HuH-7.5 (cell line): Measurements from ENCODE around the gene TDO2.
"Not testable (repeated sequence)": the region's sequence is repeated elsewhere in the genome, so short reads cannot be mapped to it uniquely, and the experiment has no call there.

Experiments used
- DNase-seq: peaks from one replicate; pipeline ENCODE4 v3.0.0; 2011; ENCODE audit warnings: low spot score

The TDO2 gene

GRCh38 chr4:155908187-155909139 lies 5.0 kb downstream of the TDO2 start:
- no peak for DNase-seq

DNA sequence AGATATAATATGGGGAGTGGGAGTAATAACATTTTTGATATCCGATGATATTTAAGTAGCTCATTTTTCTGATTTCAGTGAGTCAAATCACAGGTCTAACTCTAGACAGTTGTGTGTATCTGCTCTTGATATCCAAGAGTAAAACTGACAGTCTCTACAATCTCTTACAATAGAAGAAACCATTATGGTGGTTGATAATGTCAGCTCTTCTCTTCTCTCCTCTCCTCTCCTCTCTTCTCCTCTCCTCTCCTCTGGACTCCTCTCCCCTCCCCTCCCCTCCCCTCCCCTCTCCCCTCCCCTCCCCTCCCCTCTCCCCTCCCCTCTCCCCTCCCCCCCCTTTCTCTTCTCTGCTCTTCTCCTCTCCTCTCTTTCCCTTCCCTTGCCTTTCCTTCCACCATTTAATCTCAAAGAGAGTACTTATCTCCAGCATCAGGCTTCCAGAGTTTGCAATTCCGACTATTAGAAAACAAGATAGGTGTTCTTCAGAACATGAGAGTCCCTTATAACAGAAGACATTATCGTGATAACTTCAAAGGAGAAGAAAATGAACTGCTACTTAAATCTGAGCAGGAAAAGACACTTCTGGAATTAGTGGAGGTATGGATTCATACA lies 6.2 kb downstream of the TDO2 start:
- DNase-seq = no peak

- no peak for DNase-seq
Measured at GRCh38 chr4:155911905-155912304, 8.4 kb downstream of the TDO2 start.

GRCh38 chr4:155914782-155915181 lies 11.3 kb downstream of the TDO2 start:
- DNase-seq = no peak

DNA sequence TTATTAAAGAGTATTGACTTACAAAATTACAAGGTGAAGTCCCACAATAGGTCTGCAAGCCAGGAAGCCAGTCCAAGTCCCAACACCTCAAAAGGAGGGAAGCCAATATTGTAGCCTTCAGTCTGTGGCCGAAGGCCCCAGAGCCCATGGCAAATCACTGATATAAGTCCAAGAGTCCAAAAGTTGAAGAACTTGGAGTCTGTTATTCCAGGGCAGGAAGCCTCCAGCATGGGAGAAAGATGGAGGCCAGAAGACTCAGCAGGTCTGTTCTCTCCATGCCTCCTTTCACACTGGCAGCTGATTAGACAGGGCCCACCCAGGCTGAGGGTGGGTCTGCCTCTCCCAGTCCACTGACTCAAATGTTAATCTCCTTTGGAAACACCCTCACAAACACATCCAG lies 18.1 kb downstream of the TDO2 start:
- DNase-seq = no peak

GRCh38 chr4:155924637-155925036 lies 21.1 kb downstream of the TDO2 start:
- DNase-seq = no peak

GRCh38 chr4:155929833-155930232 lies 26.3 kb downstream of the TDO2 start:
- no peak for DNase-seq

GRCh38 chr4:155930330-155930729 lies 26.8 kb downstream of the TDO2 start:
- no peak for DNase-seq

GRCh38 chr4:155931634-155932033 lies 28.1 kb downstream of the TDO2 start:
- no peak for DNase-seq

GRCh38 chr4:155934634-155935033 lies 31.1 kb downstream of the TDO2 start:
- DNase-seq = not testable (repeated sequence)

- no peak for DNase-seq
Measured at GRCh38 chr4:155935389-155935986, 32.0 kb downstream of the TDO2 start.

DNA sequence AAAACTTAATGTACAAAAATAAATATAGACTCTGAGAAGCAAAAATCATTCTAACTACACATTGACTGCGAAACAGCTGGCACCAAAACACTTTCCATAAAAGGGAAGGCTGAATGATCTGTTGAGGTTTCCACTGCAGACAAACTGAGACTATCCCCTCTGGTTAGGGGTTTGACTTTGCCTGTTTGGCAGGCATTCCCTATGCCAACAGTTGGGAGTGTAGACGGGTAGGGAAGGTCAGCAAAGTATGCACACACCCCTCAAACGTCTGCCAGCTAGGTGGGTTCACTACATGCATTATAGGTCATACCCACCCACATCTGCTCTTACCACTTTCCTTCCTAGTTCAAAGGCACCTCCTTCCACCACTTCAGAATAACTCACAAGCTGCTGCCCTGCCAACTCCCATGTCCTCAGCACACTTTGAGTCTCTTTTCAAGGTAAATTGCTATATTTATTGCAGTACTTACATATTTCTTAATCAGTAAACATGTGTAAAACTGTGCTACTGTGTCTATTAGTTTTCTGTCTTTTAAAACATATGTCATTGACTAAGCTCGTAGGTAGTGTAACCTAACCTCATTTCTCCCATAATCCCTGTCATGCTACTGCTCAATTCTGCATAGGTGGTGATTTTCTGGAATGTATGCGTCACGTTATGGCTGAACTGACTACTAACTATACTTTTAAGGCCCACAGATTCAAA lies 37.7 kb downstream of the TDO2 start:
- no peak for DNase-seq

DNA sequence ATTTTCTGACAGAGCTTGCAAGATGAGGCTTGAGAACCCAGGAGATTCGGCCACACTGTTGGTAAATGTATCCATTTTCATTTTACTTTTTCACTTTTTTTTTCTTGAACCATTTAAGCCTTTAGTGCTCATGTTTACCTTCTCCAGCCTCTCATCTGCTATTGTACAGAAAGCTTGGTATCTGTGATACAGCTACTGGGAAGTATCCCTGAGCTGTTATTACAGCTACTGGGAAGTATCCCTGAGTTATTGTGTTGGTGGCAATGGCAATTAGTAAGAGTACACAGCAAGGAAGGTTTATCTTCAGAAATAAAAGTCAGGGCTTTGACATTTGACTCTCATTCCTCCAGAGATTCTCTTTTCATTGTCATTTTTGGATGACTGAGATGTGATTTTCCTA lies 38.3 kb downstream of the TDO2 start:
- no peak for DNase-seq

DNA sequence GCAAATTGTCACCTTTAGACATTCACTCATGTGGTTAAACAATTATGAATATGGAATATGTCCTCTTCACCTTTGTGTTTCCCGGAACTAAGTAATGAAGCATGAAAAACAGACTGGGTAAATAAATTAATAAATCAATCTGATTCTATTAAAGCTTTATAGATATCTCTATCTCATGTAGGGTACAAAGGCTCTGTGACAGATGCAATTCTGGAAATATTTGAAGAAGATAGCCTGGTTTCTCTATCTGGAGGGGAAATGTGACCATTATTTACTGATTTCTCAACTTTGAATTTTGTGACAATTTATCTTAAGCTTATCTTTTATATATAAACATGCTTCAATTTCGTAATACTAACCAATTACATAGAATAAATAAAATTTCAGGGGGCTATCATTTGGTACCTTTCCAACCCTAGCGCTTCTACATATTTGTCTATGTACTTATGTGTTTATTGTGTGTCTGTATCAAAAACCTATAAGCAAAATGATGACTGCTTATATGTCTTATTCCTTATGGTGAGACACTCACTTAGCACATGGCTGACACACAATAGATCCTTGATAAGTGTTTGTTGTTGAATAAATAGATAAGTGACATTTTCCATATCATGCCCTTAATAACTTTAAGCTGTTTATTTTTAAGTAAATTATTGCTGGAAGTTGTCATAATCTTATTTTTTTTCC lies 40.3 kb downstream of the TDO2 start:
- no peak for DNase-seq

DNA sequence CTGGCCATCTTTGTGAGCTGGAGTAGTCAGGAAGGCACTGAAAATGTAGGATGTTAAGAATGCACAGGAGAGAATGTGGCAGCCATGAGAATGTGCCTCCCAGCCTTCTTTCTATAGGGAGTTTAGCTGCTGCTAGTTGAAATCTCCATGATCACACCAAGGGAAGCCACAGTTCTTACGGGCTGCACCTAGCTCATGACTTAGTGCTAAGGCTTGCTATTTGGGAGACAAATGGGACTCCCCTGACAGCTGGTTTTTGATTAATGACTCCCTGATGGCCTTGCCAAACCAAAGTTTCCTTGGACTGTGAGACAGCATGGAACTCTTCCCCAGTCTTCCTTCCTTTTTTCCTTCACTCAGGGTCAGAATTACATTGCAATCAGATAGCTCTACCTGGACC lies 41.0 kb downstream of the TDO2 start:
- DNase-seq = no peak

GRCh38 chr4:155946486-155946885 lies 43.0 kb downstream of the TDO2 start:
- DNase-seq = no peak

DNA sequence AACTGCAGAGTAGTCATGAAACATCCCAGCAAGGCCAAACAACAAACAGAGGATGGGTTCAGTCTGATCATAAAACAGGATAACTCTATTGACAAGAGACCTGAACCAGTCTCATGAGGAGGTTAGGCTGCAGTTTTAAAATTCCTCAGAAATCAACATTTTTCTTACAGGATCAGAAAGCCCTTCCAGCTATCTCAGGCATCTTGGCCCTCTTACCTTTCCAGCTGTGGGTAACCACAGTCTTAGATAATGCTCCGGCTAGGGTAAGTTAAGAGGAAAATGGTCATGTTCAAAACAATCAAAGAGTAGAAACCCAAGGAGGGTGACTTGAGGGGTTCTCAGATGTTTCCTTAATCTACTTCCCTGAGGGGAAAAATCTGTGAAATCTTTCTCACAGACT lies 45.0 kb downstream of the TDO2 start:
- DNase-seq = no peak

GRCh38 chr4:155950461-155950860 lies 47.0 kb downstream of the TDO2 start:
- no peak for DNase-seq

- DNase-seq = no peak
Measured at GRCh38 chr4:155952501-155952901, 49.0 kb downstream of the TDO2 start.

- peak; percentile 43 for DNase-seq
Measured at GRCh38 chr4:155953151-155954117, 49.9 kb downstream of the TDO2 start, which contains the start of gene CTSO. CTSO (minus strand) TSS chr4:155953866; CDS start chr4:155953847, 19 bp downstream.
